GM19238 (cell line): ENCODE data around the gene BATF.

Experiments used
- DNase-seq: peaks from one replicate; pipeline ENCODE4 v3.0.0; 2011; ENCODE audit warnings: low spot score; ENCODE audit not compliant: insufficient read length

Gene BATF

DNA sequence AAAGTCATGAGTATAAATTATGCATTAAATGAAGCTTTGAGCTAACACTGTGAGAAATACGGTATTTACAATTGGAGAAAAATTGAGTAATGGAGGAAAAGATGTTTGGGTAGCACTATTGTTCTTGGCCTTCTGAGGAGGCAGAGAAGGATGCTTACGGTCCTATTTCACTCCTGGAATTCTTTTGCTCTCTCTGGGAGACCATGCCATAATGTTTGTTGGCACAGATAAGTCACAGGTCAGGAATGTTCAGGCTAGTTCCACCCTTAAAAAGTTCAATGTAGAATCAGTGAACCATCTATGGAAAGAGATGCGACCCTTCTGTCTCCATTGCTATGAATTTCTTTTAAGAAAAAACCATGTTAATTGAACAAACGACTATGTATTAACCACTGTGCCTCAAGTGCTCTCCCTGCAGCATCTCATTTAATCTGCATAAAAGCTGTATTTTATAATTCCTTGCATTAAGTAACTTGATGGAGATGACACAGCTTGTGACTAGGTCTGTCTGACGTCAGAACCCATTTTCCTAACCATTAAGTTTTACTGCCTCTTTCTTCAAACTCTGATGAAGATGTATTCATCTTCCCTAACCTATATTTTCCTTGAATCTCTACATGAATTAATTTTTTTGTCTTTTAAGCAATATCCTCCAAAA is 9.5 kb downstream of the BATF start:
- DNase-seq = no peak

DNA sequence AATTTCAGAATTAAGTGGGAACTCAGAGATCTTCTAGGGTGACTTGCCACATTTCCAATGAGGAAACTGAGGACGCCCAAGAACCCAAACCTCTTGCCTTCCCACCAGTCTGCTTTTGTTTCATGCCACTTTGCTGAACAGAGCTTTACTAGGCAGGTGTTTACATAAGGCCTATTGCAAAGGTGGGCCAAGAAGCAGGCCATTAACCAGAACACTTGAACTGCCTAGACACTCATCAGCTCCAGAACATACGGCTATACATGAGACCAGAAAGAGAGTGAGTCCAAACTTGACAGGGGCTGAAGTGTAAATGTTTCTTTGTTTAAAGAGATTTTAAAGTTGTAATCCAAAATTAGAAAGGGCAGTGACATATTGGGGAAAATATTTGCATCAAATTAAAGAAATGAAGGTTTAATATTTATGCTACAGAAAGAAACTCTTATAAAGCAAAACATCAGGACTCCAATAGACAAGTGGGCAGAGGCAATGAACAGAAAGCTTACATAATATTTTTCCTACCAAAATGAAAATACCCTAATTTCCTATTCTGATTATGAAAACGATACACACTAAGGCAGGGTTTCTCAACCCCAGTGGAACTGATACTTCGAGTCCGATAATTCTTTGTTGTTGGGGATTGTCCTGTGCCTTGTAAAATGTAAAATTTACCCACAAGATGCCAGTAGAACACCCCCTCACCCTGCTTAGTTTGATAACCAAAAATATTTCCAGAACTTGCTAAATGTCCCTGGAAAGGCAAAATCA is 11.7 kb downstream of the BATF start:
- DNase-seq = no peak

DNA sequence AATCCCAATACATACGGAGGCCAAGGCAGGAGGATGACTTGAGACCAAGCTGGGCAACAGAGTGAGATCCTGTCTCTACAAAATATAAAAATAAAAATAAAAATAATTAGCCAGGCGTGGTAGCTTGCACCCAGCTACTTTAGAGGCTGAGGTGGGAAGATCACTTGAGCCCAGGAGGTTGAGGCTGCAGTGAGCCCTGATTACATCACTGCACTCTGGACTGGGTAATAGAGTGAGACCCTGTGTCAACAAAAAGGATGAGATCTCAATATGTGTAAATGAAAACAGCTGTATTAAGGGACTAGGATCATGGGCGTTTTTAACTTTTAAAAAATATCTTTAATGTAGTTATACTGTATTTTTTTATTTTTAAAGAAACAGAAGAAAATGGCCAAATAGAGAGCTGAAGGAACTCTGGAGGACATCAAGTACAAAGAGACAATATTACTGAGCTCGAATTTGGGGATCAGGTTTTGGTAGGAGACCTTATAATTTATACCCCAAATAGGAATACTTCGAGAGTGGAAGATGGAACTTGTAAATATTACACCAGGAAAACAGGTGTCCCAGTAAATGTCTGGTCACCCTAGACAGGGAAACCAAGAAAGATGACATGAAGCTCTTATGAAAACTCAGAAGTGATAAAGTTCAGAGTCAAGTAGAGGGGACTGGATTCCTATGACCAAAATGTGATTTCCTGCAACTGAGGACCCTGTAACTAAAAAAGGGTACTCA is 13.1 kb downstream of the BATF start:
- no peak for DNase-seq

DNA sequence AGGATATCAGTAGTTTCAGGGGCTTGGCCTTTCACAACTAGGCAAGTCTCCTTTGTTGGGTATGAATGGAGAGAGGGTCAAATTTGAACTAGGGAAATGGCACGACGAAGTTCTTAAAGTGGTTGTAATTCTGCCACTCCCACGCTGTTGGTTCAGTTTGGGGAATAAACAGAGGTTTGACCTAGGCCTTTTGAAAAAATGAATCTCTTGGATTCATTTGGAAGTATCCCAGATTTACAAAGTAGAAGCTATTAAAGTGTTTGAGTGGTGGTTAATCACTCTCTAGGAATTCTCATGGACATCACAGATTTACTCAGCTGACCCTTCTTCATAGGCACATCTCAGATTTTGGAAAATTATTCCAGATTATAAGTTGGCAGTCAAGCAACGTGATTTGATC is 14.8 kb downstream of the BATF start:
- no peak for DNase-seq

DNA sequence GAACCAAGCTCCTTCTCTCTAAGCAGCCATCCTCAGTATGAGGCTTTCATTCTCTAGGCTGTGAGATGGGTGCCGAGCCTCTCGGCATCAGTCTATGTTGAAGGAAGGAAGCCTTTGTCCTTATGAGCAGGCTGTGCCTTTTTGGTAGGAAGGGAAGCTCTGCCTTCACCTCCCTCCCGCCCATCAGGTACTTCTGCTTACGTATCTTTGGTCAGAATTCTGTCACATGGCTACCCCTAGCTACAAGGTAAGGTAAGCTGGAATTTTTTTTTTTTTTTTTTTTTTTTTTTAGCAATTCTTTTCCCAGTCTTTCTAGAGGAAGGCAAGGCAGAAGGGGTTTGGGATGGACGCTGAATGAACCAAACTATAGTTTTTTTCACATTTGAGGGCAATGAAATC is 16.9 kb downstream of the BATF start:
- DNase-seq = no peak

DNA sequence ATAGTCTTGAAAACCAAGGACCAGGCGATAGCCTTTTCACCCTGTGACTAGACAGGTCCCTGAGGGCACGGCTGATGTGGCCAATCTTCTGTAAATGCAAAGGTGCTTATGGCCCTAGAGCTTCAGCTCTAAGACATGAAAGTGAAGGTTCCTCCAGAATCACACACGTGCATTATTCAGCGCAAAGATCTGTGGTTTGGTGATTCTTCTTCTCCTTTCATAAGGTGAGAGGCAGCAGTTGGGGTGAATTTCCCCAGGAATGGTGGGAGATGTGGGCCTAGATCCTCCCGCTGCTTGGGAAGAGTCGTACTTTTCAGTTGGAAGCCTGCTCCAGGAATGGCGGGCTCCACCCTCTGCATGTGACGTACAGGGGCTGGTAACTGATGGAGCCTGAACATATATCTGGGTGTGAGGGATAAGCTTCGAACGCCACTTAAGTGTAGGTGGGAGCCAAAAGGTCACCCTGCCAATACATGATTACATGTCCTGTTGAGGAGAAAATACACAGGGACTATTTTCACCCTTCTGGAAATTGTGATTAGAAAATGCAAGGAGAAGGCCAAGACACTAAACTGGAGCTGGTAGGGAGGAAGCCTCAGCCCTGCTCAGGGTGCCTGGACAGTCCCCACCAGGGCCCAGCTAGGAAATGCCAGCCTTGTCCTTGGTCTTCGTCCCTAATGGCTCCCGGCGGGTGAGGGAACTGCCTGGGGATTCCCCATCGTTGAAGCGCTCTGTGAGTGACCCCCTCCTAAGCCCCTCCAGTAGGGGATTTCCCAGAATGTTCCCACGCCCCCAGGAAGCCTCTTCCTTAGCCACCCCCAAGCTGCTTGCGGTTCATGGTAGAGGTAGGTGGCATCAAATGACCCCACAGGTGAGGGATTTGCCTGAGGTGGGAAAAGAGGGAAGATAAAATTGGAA is 17.6 kb downstream of the BATF start:
- DNase-seq = no peak

DNA sequence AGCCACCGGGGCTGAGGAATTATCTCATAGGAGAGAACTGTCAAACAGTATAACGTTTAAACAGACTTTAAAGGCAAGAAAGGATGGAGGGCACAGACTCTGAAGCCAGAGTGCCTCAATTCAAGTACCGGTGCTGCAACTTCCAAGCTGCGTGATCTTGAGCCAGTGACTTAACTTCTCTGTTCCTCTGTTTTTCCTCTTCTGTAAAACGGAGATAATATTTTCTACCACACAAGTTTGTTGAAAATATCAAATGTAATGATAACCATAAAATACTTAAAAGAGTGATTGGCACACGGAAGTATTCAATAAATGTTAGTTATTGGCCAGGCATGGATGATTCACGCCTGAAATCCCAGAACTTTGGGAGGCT is 18.2 kb downstream of the BATF start:
- no peak for DNase-seq

DNA sequence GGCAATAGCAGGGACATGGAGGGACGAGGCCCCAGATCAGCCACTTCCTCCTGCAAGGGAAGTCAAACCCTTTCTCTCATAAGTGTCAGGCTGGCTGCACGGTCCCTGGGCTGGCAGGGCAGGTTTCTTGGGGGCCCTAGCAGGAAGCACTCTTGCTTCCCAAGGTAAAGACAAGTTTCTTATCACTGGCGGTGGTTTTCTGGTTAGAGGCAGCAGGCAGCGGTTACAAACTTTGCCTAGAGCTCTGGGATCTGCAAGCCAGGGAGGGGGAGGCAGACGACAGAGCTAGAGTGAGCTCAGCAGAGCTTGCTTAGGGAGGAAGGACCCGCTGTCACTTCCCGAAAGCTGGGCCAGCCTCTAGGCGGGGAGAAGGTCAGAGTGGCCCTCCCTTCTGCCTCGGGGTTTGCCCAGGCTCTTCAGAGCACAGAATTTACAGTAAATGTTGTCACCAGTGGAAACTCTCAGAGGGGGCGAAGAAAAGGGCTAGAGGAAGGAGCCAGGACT is 20.4 kb downstream of the BATF start:
- peak; percentile 77 for DNase-seq

DNA sequence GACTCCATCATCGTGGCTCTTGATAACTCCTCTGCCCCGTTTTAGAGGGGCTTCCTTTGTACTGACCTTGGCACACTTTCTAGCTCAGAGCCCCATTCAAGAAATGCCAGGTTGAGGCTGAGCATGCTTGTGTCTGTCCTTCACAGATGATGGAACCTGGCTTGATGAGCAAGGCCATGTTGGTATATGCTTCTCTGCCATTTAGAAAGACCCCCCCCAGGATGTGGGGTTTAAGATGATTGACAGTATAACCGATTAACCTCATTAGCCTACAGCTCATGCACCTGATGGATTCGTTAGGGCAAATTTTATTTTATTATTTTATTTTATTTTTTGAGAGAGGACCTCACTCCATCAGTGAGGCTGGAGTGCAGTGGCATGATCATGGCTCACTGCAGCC is 21.0 kb downstream of the BATF start:
- no peak for DNase-seq

DNA sequence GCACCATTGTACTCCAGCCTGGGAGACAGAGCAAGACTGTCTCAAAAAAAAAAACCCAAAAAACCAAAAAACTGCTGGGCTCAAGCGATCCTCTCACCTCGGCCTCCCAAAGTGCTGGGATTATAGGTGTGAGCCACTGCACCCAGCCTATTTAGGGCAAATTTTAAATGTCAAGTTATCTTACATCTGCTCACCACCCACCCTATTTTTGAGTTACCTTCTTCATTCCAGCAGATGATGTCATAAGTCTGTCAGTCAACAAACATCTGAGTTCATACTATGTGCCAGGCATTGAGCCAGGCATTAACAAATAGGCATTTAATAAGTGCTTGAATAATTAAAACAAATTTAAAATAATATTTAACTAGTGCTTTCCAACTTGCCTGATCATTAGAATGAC is 21.5 kb downstream of the BATF start:
- no peak for DNase-seq

DNA sequence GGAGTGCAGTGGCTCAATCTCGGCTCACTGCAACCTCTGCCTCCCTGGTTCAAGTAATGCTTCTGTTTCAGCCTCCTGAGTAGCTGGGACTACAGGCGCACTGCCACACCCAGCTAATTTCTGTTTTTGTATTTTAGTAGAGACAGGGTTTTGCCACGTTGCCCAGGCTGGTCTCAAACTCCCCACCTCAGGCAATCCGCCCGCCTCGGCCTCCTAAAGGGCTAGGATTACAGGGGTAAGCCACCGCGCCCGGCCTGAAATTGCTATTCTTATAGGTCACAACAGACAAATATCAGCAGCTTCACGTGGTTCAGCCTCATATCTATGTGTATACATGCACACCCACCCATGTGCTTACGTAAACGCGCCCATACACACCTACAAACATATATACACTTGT is 23.6 kb downstream of the BATF start:
- no peak for DNase-seq

DNA sequence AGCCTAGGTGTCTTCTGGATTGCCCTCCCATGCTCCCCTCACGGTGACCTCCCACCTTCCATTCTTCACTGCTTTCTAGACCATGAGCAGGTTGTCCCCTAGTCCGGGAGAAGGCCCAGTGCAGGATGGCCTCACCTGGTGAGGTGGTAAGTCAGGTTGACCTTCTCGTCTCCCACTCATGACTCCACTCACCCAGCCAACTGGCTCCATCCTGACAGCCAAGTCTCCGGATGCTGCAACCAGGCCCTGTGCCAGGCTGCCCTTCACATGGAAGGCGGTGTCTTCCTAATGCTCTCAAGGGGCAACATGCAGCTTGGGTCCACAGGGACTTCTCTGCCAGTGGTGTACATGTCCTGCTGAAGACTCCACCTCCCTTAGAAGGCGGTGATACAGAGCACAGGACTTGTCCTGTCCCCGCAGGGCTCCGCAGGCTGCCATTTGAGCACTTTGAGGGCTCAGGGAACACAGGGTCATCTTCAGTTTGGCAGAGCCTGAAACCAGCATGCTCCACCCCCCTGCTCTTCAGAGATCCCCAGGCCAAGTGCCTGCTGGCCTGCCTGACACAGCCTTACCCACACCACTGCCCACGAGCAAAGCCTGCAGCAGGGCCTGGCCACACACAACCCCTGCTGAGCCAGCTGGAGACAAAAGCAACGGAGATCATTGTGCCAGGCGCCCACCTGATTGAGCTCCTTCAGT is 25.4 kb downstream of the BATF start:
- DNase-seq = no peak

DNA sequence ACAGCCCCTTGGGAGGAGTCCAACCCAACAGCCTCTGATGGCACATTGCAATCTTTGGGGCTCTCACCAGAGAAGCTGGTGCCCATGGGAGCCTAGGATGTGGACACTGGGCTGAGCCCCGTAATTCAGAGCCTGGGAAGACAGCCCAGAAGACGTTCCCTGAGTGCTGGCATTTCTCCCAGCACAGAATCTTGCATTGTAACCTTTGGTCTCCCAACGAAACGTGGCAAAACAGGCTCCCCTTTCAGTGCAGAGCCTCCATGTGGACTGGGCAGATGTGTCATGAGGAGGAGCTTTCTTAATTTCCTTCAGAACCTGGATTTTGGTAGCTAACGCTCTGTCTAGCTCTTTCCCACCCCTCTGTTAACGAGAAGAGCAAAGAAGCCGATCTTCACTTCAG is 26.3 kb downstream of the BATF start:
- no peak for DNase-seq

DNA sequence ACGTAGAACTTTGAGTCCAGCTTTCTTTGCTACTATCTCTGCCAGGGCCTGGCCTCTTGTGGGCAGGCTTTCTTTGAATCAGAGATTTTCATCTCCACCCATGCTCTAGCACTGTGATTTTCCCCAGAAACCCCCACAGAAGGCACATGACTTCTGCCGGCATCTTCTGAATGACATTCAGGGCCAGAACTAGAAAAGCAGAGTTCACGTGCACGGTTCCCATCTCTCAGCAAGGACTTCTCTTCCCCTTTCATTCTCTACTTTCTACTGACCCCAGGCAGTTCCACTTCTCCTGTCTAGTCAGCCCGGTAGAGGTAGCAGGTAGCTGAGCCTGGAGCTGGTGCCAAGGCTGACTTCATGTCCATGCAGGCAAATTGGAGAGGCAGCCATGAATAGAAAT is 26.9 kb downstream of the BATF start:
- DNase-seq = no peak

DNA sequence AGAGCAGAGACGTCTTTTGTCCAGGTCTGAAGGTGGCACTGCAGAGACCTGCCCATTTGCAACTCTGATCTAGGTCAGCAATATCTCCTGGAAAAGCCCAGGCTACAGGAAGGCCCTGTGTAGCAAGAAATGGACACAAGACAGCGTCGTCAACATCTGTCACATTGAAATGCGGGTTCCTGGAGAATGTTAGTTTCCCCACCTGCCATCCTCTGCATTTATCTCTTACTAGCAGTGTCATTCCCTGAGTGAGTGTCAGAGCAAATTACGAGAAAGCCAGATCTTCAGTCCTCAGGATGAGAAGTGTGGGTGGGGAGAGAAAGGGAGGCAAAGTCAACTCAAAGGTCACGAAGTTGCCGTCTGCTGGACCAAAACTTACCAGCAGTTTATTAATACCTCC is 28.8 kb downstream of the BATF start:
- no peak for DNase-seq

DNA sequence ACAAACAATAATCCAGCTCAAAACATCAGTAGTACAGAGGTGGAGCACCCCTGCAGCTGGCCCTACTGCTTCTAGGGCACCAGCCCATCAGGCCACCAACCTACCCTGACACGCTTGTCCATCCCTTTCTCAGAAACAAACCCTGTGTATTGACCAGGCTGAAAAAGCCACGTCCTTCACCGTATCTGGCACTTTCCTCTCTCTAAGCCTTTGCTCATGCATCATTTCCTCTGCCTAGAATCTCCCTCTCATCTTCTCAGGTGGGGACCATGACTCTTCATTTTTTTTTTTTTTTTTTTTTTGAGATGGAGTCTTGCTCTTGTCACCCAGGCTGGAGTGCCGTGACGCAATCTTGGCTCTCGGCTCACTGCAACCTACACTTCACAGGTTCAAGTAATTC is 30.9 kb downstream of the BATF start:
- DNase-seq = no peak

DNA sequence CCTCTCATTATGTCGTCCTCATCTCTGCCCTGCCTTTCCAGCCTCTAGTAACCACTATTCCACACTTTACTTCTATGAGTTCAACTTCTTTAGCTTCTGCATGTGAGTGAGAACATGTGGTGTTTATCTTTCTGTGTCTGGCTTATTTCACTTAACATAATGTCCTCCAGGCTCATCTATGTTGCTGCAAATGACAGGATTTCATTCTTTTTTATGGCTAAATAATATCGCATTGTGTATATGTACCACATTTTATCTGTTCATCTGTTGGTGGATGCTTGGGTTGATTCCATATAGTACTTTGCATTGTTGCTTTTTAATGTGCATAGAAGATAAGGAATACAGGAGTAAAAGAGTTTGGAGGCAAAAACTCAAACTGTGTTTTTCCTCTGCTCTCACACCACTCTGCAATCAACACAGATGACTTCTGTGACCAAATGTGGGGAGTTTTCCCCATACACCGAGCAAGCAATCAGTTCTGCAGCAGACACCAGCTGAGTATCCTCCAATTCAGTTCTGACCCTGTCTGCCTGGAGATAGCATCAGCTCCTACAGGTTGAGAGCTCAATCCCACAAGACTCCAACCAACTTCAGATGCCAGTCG is 31.6 kb downstream of the BATF start:
- DNase-seq = no peak

DNA sequence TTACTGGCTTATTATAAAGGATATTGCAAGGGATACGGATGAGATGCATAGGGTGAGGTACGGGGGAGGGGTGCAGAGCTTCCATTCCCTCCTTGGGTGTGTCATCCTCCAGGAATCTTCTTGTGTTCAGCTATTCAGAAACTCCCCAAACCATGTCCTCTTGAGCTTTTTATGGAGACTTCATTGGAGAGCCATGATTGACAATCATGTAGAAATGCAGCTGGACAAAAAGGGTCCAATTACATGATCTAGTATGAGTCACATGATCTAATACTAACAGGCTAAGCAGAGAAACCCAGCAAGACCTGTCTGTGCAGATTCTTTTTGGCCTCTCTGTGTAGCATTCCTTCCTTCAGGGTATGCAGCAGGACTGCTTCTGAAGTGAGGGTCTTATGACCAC is 32.2 kb downstream of the BATF start:
- no peak for DNase-seq

DNA sequence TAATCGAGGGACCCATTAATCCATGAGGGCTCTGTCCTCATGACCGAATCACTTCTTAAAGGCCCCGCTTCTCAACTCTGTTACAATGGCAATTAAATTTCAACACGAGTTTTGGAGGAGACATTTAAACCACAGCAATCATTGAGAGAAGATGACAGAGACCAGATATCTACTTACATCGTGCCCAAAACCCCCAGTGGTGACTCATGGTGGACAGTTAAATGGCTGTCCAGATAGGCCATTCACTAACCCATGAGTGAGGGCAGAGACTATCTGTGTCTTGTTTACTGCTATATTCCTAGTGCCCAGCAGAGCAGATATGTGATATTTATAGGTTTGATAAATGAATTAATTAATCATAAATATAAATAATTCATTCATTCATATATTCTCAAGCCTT is 36.2 kb downstream of the BATF start:
- DNase-seq = no peak

DNA sequence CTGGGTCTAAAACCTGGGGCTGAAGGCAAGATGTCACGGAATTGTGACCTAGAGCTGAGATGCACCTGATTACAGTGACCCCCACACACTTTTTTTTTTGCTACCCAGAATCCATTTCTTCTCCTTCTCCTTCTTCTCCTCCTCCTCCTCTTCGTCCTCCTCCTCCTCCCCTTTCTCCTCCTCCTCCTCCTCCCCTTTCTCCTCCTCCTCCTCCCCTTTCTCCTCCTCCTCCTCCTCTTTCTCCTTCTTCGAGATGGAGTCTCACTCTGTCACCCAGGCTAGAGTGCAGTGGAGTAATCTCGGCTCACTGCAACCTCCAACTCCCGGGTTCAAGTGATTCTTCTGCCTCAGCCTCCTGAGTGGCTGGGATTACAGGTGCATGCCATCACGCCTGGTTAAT is 36.8 kb downstream of the BATF start:
- no peak for DNase-seq
